NCI-H146 treated with DMSO at 0.1 percent for 48 hours (cell line): ENCODE measurements around the gene ACSL5.
"Not testable (repeated sequence)": the region's sequence is repeated elsewhere in the genome, so short reads cannot be mapped to it uniquely, and the experiment has no call there.

ENCODE experiments used
- DNase-seq: peaks from one replicate; lab custom pipeline; 2025; ENCODE audit not compliant: unreplicated experiment; lab: John Stamatoyannopoulos, UW

Gene ACSL5

DNA sequence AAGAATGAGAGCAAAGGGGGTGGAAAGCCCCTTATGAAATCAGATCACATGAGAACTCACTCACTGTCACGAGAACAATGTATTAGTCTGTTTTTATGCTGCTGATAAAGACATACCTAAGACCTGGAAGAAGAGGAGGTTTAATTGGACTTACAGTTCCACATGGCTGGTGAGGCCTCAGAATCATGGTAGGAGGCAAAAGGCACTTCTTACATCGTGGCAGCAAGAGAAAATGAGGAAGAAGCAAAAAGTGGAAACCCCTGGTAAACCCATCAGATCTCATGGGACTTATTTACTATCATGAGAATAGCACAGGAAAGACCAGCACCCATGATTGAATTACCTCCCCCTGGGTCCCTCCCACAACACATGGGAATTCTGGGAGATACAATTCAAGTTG, 32.9 kb downstream of the ACSL5 start:
- not testable (repeated sequence) for DNase-seq

DNA sequence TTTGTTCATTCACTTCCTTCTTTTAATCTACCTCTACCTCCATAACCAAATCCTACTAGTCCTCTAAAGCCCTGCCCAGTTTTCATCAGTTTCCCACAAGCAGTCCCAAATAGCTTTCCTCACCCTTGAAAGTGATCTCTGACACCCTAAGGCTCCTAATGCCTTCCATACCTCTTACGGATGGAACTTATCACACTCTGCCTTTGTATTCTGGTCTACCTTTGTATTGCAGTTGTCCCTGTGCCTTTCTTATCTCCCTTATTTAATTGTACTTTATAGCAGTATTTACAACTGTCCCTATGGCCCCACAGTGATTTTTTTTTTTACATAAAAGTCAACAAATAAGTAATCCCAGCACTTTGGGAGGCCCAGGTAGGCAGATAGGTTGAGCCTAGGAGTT, 33.8 kb downstream of the ACSL5 start:
- DNase-seq, result no peak

DNA sequence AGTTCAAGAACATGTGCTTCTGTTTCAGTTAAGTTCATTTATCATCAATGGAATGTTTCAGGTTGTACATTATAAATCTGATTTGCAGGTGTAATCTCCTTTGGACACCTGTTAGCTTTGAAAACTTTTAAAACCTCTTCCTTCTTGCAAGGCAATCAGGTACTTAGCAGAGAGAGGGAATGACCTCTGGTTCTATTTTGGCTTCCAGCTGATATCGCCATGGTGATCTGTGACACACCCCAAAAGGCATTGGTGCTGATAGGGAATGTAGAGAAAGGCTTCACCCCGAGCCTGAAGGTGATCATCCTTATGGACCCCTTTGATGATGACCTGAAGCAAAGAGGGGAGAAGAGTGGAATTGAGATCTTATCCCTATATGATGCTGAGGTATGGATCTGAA, 35.4 kb downstream of the ACSL5 start:
- no peak for DNase-seq

- no peak for DNase-seq
These were observed 35.8 kb downstream of the ACSL5 start for GRCh38 chr10:112409755-112410154.

GRCh38 chr10:112412696-112413095, 38.8 kb downstream of the ACSL5 start:
- no peak for DNase-seq

GRCh38 chr10:112421731-112422130, 47.8 kb downstream of the ACSL5 start:
- DNase-seq, result no peak

DNA sequence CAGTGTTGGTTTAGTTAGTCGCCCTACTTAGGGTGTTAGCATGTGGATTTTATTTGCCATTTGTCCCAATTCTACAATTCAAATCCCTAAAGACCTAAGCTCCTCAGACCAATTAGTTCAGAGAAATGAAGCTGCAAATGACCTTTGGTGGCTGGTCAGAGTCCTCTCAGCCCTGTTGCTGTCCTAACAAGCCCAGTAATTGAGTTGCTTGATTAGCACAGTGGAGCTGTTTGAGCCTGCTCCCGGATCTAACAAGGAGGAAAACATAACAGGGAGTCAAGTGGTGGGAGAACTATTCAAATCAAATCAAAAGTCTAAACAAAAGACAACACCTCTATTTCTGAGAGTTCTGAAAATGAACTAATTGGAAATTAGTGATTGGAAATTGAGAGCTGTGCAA, 50.7 kb downstream of the ACSL5 start:
- no peak for DNase-seq

- DNase-seq, result no peak
These were observed 52.2 kb downstream of the ACSL5 start for GRCh38 chr10:112426111-112426510.

- no peak for DNase-seq
These were observed 55.2 kb downstream of the ACSL5 start for GRCh38 chr10:112429147-112429546.

- no peak for DNase-seq
These were observed 55.8 kb downstream of the ACSL5 start for GRCh38 chr10:112429654-112430230.

- no peak for DNase-seq
These were observed 59.2 kb downstream of the ACSL5 start for GRCh38 chr10:112433136-112433535.

DNA sequence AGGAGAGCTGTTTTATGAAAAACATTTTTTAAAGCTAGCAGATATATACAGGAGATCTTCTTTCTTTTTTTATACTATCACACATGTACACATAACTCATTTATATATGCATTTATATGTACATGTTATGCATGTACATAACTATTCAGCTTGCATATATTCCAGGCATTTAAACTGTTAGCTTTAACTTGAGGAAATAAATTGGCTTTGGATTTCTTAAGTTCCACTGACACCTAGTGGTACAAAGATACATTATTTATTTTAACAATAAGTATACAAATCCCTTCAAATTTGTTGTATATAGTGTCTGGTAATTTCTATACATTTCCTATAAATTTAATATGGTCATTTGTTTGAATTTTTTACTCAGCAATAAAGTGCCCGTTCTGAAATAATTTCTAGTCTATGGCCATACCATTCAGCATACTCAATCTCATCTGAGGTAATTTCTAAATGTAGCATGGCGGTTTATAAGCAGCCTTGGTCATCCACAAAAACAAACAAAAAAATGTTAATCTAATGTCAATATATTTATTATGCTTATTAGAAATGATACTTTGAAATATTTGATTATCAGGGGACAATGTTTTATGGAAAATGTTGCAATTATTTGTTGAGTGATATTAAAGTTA, 61.2 kb downstream of the ACSL5 start:
- DNase-seq, result no peak

GRCh38 chr10:112438356-112438755, 64.4 kb downstream of the ACSL5 start:
- DNase-seq, result no peak

GRCh38 chr10:112441520-112441919, 67.6 kb downstream of the ACSL5 start:
- DNase-seq, result no peak

GRCh38 chr10:112442063-112442462, 68.1 kb downstream of the ACSL5 start:
- no peak for DNase-seq

DNA sequence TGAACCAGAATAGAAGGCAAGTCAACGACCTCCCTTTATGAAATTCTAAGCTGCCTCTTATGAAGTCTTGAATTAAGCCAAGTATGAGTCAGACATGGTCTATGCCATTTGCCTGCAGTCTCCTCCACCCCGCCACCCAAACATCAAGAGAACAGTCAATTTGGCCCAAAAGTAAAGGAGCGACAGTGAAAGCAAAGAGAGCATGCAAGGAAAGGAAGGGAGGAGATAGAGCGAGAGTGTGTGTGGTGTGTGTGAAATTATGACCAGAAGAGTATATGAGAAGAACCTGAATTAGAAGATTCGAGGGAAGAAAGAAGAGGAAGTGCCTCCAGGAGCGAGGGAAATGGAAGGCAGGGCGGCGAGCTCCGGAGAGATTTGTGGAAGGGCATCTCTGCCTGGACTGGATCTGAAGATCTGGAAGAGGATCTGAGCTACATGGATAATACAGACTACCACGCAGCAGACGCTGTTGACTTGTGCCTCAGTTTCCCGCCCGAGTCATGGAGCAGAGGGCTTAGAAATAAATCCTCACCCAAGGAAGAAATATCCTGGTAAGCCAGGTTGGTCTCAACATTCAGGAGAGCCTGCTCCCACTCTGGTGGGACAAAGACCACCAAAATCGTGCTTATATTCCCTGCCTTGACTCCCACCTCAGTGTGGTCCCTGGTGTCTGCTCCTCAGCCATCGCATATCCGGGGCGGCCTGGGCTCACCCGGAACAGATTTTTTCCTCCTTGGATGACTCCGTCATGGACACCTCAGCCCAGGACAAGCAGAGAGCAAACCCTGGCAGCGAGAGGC, 72.3 kb downstream of the ACSL5 start:
- peak; percentile 8 for DNase-seq

DNA sequence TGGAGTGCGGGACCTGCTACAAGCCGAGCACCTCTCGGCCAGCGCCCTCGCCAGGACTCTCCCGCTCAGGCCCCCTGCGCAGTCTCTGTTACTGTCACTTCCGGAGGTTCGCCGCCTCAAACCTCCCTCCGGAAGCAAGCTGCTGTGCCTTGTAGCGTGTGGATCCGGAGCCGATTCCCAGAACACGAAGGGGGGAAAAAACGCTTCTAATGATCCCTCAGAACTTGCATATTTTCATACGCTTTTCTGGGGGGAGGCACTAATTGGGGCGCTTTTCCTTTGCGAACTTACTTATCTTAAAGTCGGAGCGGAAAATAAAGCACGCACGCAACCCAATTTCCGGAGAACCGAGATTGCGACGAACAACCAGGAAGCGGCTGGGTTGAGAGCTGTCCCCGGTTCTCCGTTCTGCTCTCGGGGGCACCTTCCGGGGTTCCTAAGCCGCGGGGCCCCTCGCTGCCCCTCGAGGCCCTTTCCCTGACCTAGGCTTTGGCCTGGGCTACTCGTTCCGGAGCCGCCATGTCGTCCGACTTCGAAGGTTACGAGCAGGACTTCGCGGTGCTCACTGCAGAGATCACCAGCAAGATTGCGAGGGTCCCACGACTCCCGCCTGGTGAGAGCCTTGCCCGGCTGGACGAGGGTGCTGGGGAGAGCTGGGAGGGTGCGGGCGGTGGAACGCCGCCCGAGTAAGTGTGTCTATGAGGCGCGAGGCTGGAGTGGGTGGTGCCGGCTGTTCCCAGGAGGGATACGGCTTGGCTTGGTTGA, 73.1 kb downstream of the ACSL5 start, which contains the start of the genes VTI1A and ZDHHC6:
Gene VTI1A, plus strand, starts transcription at position 361 of the 765 bp plus-strand sequence. Its CDS starts 159 bp downstream, at position 520.
Gene ZDHHC6, minus strand, starts transcription at position 60 of the 765 bp plus-strand sequence. CDS start 1,478 bp downstream, outside the sequence.
- DNase-seq, result peak; percentile 62

GRCh38 chr10:112447620-112447928, 73.7 kb downstream of the ACSL5 start:
- no peak for DNase-seq

DNA sequence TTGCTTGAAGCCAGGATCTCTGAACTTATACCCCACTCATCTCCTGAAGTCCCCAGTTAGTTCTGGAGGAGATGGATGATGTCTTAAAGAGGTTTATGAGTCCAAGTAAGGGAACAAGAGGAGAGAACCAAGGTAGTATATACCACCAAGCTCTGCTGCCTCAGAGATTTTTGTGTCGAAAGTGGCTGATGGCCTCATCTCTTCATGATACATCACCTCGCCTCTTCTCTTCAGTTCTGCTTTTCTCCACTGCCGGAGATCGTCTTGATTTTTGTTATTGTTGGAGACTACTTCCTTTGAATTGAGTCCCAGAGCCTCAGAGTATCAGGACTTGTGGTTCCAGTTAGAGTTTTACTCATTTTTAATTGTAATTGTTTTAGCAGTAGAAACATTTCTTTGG, 75.0 kb downstream of the ACSL5 start:
- DNase-seq, result no peak

- no peak for DNase-seq
These were observed 81.2 kb downstream of the ACSL5 start for GRCh38 chr10:112454910-112455779.
